ENCODE data around the gene BRPF1. TPM values are rescaled to one million over a fixed set of nuclear protein-coding genes. Genes with fewer than 3 reads are reported as not detected.
A peak's percentile ranks its signal among the peaks of the same experiment; 100 is the strongest.

The BRPF1 gene
- total and polyA plus RNA-seq, 2 donors (not counting 1 experiment from before 2014, with no cell fraction given): 24.4 to 36.5 TPM

GRCh38 chr3:9787714-9788113 is 56.2 kb downstream of the BRPF1 start:
- DNase-seq (no peak), ATAC-seq (ENCODE audit: low read depth) (no peak)
- ChIA-PET CTCF (interaction anchor here (0.6 to 1.0 kb wide), 2 partner anchors 146 to 196 kb away, joined by 3 read pairs; partner anchors contain the start of gene CRELD1), POLR2A (interaction anchor here (1.1 kb wide), 1 partner anchor 103 kb away, joined by 4 read pairs; the partner anchor contains the start of gene JAGN1)
- H3K36me3 ChIP-seq (replicated peaks in 1 of 2; ENCODE audit: control extremely low read depth in 1 of 2, control insufficient read depth in 1 of 2, extremely low read depth in 1 of 2, insufficient read depth in 2 of 2, low read length in 1 of 2): peaks cover 2 to 57% of the 10 kb centered on the region in 2 experiments
- H3K9ac ChIP-seq (ENCODE audit: low read length): no peak overlapping the region
- TF ChIP-seq EZH2 (IDR thresholded peaks at IDR 0.05; ENCODE audit: borderline replicate concordance, insufficient read depth, low read depth, low read length, poor library complexity, severe bottlenecking): no peak
- no peak for TF ChIP-seq CTCF (IDR thresholded peaks at IDR 0.05)
- 100% methylated on average over 3 of the region's 6 CpGs for WGBS (ENCODE audit: insufficient coverage)
- Mint-ChIP-seq H3K27ac (no peak overlapping the region), H3K27me3 (no peaks in the 10 kb centered on the region), H3K4me3 (no peak overlapping the region), H3K9me3 (ENCODE audit: insufficient read depth) (no peaks in the 10 kb centered on the region), H3K4me1 (peaks cover 26% of the 10 kb centered on the region)
- H3K79me2 ChIP-seq (ENCODE audit: control insufficient read depth, insufficient read depth, low read length): peaks cover 40% of the 10 kb centered on the region
- no peak overlapping the region for H2AFZ ChIP-seq (ENCODE audit: insufficient read depth, low read depth, low read length, poor library complexity, severe bottlenecking)
- H3K4me3 ChIP-seq (ENCODE audit: control extremely low read depth in 1 of 5, extremely low read depth in 1 of 5, insufficient read depth in 1 of 5, low read depth in 2 of 5, low read length in 4 of 5): no peak overlapping the region
- peaks cover 11 to 22% of the 10 kb centered on the region in 2 donors for H3K4me1 ChIP-seq (ENCODE audit: control insufficient read depth in 2 of 2, insufficient read depth in 2 of 2, low read length in 2 of 2)
- H4K20me1 ChIP-seq (ENCODE audit: control insufficient read depth, insufficient read depth, low read length, poor library complexity, severe bottlenecking): no peaks in the 10 kb centered on the region
- no peaks in the 10 kb centered on the region for H3K27me3 ChIP-seq (replicated peaks in 1 of 4; ENCODE audit: control extremely low read depth in 1 of 4, control insufficient read depth in 3 of 4, insufficient read depth in 4 of 4, low read length in 3 of 4)
- intact Hi-C loops (cut with micrococcal nuclease): no loop called here
- H3K27ac ChIP-seq (ENCODE audit: low read length in 2 of 2): no peak overlapping the region
- no peaks in the 10 kb centered on the region for H3K9me3 ChIP-seq (ENCODE audit: control extremely low read depth in 1 of 3, control insufficient read depth in 2 of 3, insufficient read depth in 1 of 3, low read length in 2 of 3)
- no peak overlapping the region for H3K4me2 ChIP-seq (replicated peaks; ENCODE audit: low read depth, low read length, poor library complexity, severe bottlenecking)

GRCh38 chr3:9791127-9791526 is 59.6 kb downstream of the BRPF1 start:
- H3K4me3 ChIP-seq (ENCODE audit: control extremely low read depth in 1 of 5, extremely low read depth in 1 of 5, insufficient read depth in 1 of 5, low read depth in 2 of 5, low read length in 4 of 5): no peak overlapping the region
- WGBS (ENCODE audit: insufficient coverage): 98% methylated on average over 9 of the region's 11 CpGs
- Mint-ChIP-seq H3K27ac (peak overlapping the region; percentile 59), H3K27me3 (no peaks in the 10 kb centered on the region), H3K9me3 (ENCODE audit: insufficient read depth) (no peaks in the 10 kb centered on the region), H3K4me1 (peaks cover 46% of the 10 kb centered on the region), H3K4me3 (peak overlapping the region; percentile 99)
- TF ChIP-seq CTCF (IDR thresholded peaks at IDR 0.05) (no peak), EZH2 (IDR thresholded peaks at IDR 0.05; ENCODE audit: borderline replicate concordance, insufficient read depth, low read depth, low read length, poor library complexity, severe bottlenecking) (no peak)
- peaks cover 0 to 42% of the 10 kb centered on the region in 2 experiments for H3K36me3 ChIP-seq (replicated peaks in 1 of 2; ENCODE audit: control extremely low read depth in 1 of 2, control insufficient read depth in 1 of 2, extremely low read depth in 1 of 2, insufficient read depth in 2 of 2, low read length in 1 of 2)
- peak overlapping the region; percentile 98 for H3K4me2 ChIP-seq (replicated peaks; ENCODE audit: low read depth, low read length, poor library complexity, severe bottlenecking)
- peaks cover 63% of the 10 kb centered on the region for H3K79me2 ChIP-seq (ENCODE audit: control insufficient read depth, insufficient read depth, low read length)
- H3K4me1 ChIP-seq (ENCODE audit: control insufficient read depth in 2 of 2, insufficient read depth in 2 of 2, low read length in 2 of 2): peaks cover 37 to 49% of the 10 kb centered on the region in 2 donors
- DNase-seq (no peak), ATAC-seq (ENCODE audit: low read depth) (no peak)
- no peaks in the 10 kb centered on the region for H3K27me3 ChIP-seq (replicated peaks in 1 of 4; ENCODE audit: control extremely low read depth in 1 of 4, control insufficient read depth in 3 of 4, insufficient read depth in 4 of 4, low read length in 3 of 4)
- CTCF ChIA-PET: interaction anchor here (1.0 to 2.4 kb wide), 2 partner anchors 10 to 64 kb away, joined by 3 to 15 read pairs; no protein-coding TSS in a partner anchor
- POLR2A ChIA-PET: no interaction called here
- no peak overlapping the region for H2AFZ ChIP-seq (ENCODE audit: insufficient read depth, low read depth, low read length, poor library complexity, severe bottlenecking)
- peak overlapping the region in 1 of 2 donors; percentile 93 for H3K27ac ChIP-seq (ENCODE audit: low read length in 2 of 2)
- peak overlapping the region; percentile 98 for H3K9ac ChIP-seq (ENCODE audit: low read length)
- H3K9me3 ChIP-seq (ENCODE audit: control extremely low read depth in 1 of 3, control insufficient read depth in 2 of 3, insufficient read depth in 1 of 3, low read length in 2 of 3): no peaks in the 10 kb centered on the region
- H4K20me1 ChIP-seq (ENCODE audit: control insufficient read depth, insufficient read depth, low read length, poor library complexity, severe bottlenecking): peaks cover 24% of the 10 kb centered on the region
- intact Hi-C loops (cut with micrococcal nuclease): no loop called here
